T-helper 2 cell (primary cell): ENCODE results near the gene IFT81.

ENCODE experiments used
- DNase-seq, 5 experiments: peaks; one replicate each; pipeline versions ENCODE4 v3.0.0 to v3.0.0-alpha.2; 2012 to 2022

IFT81 gene

DNA sequence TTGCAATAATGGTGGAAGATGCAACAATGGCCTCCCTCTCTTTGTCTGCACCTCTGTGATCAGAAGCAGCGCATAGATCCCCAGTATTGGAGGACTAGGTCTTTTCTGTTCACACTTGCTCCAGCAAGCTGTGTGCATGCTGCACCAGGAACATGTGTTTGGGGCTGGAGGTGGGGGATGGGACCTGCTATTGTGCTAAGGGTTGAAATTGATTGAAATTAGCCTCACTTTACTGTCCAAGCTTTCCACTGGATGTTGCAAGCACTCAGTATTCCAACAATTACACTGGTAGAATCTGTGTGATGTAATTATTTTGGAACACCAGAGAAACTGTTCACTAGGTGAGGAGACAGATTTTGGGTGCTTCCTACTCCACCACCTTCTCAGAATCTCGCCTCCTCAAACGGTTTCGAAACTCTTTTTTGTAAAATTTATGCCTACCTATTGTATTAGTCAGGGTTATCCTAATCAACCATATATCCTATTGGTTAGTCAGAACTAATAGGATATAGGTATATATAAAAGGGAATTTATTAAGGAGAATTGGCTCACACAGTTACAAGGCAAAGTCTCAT is 35.6 kb downstream of the IFT81 start:
- no peak for DNase-seq

DNA sequence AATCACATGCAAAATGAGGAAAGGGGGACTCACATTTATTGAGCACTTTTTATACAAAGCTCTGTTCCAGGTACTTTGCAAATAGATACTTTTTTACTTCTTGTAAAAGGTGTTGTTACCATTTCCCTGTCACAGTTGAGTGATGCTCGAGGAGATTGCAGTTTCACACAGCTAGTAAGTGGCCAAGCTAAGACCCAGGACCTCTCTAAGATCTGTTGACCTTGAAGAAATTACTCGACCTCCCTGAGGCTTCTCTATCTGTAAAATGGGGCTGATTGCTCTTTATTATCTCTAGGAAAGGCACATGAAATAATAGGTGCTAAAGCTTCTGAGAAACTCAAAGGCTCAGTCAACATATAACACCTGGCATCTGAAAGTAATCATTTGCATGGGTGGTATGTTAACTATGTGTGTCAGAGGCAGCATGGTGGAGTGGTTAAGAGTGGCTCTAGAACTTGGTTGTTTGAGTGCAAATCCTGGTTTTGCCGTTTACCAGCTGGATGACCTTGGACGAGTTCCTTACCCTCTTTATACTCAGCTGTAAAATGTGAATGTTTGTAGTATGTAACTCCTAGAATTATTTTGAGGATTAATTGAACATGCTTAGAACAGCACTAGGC is 41.5 kb downstream of the IFT81 start:
- DNase-seq, result no peak

DNA sequence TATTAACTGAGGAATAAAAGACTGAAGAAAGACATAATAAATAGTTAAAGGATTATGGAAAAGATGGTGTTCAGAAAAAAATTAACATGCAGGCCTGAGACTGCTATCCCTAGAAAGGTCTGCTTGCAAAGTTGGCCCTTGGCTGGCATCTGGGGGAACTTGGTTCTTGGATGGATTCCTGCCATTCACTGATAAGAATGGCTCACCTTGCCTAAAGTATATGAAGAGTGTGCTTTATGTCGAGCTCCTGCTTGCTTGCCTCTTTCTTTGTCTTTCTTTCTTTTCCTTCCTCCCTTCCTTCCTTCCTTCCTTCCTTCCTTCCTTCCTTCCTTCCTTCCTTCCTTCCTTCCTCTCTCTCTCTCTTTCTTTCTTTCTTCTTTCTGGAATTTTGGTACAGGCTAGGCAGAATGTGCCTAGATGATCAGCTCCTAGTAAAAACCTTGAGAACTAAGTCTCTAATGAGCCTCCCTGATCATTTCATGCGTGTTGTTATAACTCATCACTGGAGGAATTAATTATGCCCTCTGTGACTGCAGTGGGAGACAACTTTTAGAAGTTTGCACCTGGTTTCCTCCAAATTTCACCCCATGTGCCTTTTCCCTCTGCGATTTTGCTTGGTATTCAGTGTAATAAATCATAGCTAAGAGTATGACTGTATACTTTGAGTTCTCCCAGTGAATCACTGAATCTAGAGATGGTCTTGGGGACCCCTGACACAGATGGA is 44.7 kb downstream of the IFT81 start:
- no peak for DNase-seq

DNA sequence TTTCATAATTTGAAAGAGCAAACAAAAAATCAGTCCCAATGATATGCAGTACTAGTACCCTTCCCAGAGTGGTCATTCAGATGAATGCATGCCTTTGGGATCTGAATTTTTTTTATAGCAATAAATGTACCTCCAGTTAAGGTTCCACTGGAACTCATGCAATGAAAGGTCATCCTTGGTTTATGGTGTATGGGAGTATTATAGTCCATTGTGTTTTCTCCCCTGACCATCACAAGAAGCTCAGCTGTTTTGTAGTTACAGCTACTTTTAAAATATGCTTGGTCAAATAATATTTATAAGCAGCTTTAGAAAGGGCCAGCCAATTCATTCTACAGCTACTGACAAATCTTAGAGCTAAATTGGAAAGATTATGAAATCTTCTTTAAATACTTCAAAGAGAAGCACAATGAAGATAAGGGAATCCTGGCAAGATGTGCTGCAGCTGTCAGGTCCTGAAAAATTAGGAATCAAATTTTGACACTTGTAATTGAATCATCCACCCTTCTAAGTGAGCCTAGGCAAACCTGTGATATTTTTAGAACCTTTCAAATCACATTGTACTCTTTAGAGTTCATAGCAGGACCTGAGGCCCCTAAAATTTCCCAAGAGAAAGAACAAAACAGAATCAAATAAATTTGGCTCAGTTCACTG is 46.5 kb downstream of the IFT81 start:
- DNase-seq, result no peak

DNA sequence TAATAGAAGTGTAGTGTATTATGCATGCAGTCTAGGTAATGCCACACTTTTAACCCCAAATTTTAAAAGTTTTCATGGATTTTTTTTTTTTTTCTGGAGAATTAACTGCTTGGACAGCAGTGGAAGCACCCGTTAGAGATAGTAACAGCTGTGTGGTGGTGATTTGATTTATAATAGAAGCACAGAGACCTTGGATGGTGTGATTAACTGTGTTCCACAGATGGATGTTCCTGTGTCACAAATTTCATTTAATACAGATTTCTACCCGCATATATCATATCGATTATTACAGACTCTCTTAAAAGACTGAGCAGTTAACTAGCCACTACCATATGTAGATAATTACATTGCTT is 47.0 kb downstream of the IFT81 start:
- DNase-seq, result no peak

DNA sequence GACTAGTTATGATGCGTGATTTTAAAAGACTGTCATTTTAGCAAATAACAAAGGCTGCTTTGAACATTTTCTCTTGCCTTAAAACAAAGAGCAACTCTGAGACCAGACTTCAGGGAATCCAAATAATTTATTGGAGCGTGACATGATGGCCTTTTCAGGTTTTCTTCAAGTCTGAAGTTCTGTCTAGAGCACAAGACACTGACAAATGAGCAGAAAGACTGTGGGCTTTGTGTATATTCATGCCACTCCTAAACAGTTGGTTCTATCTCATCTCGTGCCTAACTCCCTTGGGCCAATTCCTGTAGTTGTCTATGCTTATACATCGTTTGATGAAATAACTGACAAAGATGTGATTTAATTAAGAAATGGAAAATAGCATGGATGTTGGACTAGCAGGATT is 47.5 kb downstream of the IFT81 start:
- DNase-seq, result no peak

DNA sequence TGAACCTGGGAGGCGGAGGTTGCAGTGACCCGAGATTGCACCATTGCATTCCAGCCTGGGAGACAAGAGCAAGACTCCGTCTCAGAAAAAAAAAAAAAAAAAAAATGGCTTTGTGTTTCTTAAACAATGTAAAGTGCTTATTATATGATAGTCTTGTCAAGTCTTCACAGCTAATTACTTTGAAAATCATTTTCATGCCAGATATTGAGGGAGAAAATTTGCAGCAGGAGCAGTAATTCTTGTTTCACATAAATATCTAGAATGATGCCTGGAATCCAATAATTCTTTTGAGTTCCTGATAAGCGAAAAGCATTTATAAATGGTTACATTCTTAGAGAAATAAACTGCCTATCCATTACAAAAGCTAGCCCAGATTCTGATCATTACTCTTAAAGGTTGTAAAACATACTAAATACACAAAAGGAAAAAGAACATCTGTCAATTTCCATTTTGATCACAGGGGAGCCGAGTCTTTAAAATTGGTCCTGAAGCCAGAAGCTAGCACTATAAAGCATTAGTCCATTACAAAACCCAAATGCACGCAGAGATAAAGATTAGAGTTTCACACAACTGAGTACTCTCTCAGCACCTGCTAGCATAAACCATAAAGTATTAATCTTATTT is 50.3 kb downstream of the IFT81 start:
- no peak for DNase-seq

DNA sequence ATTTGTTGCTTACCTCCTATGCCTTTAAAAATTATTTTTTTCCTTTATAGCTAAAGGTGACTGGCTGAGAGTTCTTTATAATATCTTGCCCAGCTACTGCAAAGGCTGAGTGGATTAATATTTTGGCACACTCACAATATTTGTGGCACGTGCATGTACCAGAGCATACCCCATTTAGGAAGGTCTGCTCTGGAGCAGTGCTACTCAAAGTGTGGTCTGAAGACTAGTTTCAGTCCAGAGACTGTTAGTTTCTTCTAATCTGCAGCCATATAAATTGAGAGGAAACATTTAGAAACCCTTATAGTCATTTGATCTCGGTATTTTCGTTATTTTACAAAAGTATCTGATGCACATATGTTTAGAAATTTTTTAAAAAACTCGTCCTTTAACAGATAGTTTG is 51.0 kb downstream of the IFT81 start:
- DNase-seq, result no peak

DNA sequence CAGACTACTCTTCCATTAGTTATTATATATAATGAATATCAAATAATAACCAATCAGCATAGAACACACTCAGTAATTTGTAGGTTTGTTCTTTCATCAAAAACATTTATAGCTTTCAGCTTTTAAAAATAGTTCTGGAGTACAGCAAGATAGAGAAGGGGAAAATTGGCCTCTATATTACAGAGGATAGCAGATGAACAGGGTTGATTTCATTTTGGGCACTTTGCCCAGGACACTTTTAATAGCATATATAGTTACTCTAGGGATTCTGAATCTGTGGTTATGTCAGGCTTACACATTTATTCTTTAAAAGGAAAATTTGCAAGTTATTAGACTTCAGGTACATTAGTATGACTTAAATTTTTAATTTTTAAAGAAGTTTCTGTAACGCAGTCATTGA is 52.6 kb downstream of the IFT81 start:
- no peak for DNase-seq

DNA sequence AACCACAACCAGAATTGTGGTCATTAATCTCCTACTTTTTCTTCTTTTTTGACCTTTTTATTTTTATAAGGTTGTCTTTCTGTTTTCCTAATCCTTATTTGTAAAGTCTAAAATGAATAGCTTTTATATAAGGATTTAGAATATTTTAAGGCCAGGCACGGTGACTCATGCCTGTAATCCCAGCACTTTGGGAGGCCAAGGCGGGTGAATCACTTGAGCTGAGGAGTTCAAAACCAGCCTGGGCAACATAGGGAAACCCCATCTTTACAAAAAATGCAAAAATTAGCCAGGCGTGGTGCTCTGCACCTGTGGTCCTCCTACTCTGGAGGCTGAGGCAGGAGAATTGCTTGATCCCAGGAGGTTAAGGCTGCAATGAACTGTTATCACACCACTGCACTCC is 55.1 kb downstream of the IFT81 start:
- DNase-seq, result no peak

DNA sequence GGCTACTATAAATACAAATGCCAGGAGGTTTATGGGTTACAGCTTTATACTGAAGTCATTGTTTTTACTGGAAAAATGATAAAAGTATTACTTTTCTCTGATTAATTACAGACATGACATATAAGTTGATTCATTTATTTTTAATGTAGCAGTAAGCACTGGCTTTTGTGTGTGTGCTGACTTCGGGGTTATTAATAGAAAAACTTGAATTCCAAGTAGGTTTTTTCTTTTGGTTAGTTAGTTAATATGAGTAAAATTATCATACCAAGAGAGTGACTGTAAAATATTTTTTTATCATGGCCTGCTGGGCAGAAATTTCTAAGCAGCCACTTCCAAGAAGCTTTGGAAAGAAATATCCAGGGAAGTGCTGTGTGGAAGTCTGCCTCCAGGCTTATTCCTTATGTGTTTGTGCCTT is 56.4 kb downstream of the IFT81 start:
- no peak for DNase-seq

DNA sequence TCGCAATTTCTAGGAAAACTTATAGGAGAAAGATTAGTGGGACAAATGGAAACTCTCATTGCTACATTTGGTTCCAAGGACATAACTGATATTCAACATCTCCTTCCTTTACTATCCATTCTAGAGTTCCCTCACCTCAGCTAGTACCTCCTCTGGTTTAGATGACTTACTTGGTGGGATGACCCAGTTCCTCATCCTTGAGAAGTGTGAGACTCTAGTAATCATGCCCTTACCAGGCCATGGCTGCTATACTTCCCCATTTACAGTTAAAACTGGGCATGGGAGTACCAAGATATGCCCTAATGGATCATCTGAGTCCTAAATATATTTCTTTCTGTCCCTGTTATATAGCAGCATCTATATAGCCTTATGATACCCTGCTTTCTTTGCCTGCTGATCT is 58.1 kb downstream of the IFT81 start:
- DNase-seq, result no peak

DNA sequence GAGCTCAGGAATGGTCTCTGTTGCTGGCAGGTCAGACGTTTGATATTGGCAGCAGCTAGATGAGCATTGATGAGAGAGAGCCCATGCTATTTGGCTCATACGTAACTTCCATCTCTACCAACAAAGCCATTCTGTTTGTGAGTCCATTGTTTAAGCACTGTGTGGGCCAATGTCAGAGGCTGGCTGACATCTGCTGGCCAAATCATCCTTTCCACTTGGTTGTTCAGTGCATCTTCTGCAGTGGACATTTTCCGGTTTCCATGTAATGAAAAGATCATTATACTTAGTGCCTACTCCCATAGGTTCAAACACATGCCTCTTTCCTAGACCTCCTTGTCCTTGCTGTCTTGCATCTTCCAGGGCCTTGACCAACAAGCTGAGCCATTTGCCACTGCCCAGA is 59.2 kb downstream of the IFT81 start:
- DNase-seq, result no peak

DNA sequence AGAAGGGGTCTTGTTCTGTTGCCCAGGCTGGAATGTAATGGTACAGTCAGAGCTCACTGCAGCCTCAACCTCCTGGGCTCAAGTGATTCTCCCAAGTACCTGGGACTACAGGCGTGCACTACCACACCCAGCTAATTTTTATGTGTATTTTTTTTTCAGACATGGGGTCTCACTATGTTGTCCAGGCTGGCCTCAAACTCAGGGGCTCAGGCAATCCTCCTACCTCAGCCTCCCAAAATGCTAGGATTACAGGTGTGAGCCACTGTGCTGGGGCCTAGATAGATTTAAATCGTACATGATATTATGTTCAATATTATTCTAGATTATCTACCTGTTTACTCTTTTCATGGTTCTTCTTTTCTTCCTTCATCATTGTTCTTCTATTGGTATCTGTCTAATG is 61.5 kb downstream of the IFT81 start:
- DNase-seq, result no peak

DNA sequence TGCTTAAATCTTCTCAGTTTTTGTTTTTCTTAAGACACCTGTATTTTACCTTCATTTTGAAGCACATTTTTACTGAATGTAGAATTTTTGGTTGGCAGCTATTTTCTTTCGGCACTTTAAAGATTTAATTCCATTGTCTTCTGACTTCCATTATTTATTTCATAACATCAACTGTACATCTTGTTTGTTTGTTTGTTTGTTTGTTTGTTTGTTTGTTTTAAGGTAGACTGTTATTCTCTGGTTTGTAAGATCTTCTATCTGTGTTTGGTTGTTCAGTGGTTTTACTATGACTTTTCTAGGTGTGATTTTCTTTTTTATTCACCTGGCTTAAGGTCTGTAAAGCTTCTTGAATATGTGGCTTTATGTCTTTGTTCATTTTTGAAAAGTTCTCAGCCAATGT is 61.9 kb downstream of the IFT81 start:
- no peak for DNase-seq

DNA sequence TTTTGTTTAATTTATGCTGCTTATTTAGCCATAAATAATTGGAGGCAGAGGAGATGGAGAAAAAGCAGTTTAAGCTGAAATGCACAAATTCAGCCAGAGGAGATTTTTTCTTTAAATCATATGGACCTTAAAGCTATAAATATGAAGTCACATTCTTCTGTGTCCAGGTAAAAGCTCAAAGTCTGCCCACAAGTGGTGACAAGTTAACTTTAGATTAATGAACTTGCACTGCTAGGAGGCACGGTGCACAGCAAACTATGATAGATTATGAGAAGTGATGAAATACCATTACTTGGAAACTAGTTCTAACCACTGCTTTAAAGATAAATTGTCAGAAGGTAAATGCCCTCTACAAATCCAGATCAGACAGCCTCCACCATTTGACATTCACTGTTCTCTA is 69.0 kb downstream of the IFT81 start:
- DNase-seq, result no peak

DNA sequence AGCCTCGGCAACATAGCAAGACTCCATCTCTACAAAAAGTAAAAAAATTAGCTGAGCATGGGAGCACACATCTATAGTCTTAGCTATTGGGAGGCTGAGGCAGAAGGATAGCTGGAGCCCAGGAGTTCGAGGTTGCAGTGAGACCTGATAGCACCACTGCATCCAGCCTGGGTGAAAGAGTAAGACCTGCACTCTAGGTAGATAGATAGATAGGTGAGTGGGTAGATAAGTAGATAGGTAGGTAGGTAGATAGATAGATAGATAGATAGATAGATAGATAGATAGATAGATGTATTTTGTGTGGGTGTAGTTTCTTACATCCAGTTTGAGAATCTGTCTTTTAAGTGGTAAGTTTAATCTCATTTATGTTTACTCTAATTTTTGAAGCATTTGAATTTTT is 72.8 kb downstream of the IFT81 start:
- no peak for DNase-seq

DNA sequence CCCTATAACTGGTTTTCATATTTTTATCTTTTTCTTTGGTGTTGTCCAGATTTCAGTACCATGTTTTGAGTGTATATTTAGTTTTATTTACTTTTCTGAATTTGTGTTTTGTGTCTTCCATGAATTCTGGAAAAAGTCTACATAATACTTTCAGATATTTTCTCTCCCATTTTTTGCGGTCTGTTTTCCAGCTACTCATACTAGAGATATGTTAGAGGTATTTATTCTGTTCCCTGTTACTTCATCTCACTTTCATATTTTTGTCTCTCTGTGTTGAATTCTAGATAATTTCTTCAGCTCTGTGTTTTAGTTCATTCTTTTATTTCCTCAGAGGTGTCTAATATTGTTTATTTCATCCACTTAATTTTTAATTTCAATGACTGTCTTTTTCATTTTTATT is 74.2 kb downstream of the IFT81 start:
- no peak for DNase-seq

DNA sequence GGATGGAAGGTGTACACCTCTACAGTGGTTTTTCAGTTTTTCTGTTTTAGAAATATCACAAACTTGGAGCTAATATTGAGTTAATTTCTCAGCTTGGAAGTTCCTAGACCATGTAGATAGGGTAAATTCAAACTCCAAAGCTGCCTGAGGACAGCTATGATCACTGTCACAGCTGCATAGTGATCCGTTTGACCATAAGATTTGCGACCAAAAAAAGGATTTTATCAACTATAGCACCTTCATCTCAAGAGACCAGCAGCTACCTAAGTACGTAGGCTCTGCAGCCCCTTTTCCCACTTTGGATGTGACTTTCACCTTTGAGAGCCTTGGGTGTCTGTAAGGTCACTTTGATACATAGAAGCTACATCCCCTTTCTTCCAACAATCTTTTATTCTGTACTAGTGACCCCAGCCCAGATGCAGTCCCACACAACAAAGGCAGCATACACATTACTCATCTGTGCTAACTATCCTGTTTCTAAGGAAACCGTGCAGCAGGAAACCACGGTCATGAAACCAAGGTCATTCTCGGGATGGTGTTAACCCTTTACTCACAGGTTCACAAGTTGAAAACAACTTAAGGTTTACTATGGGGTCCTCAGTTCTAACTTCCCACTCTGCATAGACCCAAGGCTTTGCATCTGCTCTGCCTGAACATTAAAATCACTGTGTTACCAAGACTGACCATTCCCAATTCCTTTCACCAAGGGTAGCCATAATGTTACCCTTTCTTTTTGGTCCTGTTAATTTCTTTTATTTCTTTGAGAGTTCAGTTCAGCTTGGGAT is 75.4 kb downstream of the IFT81 start:
- DNase-seq, result peak in 1 of 5 experiments; percentile 65

DNA sequence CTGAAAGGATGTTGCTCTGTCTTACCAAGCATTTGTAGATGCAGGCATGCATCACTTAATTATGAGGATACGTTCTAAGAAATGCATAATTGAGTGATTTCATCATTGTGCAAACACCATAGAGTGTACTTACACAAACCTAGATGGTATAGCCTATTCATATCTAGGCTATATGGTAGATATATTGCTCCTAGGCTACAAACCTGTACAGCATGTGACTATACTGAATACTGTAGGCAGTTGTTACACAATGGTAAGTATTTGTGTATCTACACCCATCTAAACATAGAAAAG is 75.9 kb downstream of the IFT81 start:
- DNase-seq, result peak in 1 of 5 experiments; percentile 7

DNA sequence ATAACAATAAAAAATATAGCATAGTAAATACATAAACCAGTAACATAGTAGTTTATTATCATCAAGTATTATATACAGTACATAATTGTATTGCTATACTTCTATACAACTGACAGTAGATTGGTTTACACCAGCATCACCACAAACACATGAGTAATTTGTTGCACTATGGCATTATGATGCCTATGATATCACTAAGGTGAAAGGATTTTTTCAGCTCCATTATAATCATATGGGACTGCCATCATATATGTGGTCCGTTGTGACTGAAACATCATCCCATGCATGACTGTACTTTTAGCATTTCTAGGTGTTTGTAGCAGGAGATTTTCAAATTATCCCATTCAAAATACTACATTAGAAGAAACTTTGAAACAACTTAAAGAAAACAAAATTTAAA is 77.8 kb downstream of the IFT81 start:
- no peak for DNase-seq

DNA sequence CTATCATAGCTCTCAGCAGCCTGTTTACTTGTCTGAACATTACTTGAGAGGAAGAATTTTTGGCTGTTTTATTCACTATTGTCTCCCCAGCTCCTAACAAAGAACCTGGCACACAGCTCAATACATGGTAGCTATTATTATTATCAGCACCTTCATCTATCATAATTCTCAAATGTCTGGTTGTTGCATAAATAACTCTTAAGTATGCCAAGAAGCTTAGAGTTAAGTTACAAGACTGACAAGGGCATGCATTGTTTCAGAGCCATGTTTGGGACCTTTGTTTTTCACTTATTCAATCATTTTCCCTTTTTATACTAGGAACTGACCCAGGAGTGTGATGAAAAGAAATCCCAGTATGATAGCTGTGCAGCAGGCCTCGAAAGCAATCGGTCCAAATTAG is 79.4 kb downstream of the IFT81 start:
- no peak for DNase-seq

DNA sequence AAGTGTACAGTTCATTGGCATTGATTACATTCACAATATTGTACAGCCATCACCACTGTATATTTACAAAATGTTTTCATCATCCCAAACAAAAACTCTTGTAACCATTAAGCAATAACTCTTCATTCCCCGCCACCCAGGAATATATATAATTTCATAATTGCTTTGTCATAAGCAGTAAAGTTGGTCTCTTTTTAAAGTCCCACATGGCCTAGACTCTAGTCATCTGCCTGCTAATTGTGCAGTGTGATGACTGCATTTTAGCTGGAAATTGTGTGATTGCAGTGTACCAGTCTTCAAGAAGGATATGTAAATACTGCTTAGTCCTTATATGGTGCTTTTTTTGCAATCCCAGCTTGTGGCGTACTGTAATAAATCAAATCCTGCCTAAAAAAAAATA is 81.8 kb downstream of the IFT81 start:
- DNase-seq, result no peak
